GM10266 (cell line): Measurements from ENCODE around the gene SLC39A6.
"Not testable (repeated sequence)": the region's sequence is repeated elsewhere in the genome, so short reads cannot be mapped to it uniquely, and the experiment has no call there.

ENCODE experiments used
- DNase-seq: peaks from one replicate; pipeline ENCODE4 v3.0.0; 2012; ENCODE audit errors: extremely low spot score
- TF ChIP-seq, protein P1 (sequence below): IDR thresholded peaks from 2 replicates; pipeline ENCODE4 v1.5.1; 2012; ENCODE audit warnings: mild to moderate bottlenecking, low read depth; ENCODE audit not compliant: control insufficient read depth, insufficient read depth; ENCODE audit errors: missing control alignments

The SLC39A6 gene

DNA sequence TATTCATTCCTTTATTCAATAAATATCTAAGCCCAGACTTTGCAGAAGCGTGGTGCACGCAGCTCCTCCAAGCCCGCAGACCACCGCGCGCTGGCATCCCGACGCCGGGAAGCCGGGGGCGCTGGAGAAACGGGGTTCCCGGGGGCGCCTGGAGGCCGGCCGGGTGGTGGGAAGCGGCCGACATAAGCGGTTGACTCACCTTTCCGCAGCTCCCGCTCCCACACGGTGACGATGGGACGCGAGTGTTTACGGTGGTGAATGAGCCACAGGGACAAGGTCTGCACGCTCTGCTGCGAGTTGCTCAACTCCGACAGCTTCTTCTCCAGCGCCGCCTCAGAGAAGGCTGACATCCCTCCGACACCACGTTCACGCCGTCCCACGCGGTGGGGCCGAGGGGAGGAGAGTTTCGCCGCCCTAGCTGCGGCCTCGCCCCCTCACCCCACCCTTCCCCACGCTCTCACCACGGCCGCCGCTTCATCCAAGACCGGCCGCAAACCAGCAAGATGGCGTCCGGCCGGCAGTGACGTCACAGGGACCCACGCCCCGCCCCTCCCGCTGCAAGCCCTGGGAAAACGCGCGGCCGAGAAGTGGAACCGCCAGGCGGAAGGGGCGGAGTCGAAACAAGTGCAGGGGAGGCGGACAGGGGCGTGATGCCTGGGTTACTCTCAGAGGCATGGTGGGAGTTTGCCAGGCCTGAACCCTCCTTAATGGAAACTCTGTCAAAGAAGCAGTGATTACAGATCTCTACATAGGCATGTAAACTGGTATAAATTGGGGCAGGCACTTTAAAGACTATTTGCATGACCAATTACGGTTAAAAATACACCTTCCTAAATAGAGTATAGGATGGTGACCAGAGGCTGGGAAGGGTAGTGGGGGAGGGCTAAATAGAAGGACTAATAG is 61.8 kb downstream of the SLC39A6 start, which contains the start of gene RPRD1A:
TSS of gene RPRD1A (minus strand) at position 505 of the 903 bp plus-strand sequence. CDS start at position 350, 155 bp downstream.
- peak; percentile 98 for DNase-seq
- TF ChIP-seq, protein P1, sequence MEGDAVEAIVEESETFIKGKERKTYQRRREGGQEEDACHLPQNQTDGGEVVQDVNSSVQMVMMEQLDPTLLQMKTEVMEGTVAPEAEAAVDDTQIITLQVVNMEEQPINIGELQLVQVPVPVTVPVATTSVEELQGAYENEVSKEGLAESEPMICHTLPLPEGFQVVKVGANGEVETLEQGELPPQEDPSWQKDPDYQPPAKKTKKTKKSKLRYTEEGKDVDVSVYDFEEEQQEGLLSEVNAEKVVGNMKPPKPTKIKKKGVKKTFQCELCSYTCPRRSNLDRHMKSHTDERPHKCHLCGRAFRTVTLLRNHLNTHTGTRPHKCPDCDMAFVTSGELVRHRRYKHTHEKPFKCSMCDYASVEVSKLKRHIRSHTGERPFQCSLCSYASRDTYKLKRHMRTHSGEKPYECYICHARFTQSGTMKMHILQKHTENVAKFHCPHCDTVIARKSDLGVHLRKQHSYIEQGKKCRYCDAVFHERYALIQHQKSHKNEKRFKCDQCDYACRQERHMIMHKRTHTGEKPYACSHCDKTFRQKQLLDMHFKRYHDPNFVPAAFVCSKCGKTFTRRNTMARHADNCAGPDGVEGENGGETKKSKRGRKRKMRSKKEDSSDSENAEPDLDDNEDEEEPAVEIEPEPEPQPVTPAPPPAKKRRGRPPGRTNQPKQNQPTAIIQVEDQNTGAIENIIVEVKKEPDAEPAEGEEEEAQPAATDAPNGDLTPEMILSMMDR, result no peak

- TF ChIP-seq, protein P1, result no peak
- no peak for DNase-seq
Observed at GRCh38 chr18:36066686-36067054, 62.5 kb downstream of the SLC39A6 start.

DNA sequence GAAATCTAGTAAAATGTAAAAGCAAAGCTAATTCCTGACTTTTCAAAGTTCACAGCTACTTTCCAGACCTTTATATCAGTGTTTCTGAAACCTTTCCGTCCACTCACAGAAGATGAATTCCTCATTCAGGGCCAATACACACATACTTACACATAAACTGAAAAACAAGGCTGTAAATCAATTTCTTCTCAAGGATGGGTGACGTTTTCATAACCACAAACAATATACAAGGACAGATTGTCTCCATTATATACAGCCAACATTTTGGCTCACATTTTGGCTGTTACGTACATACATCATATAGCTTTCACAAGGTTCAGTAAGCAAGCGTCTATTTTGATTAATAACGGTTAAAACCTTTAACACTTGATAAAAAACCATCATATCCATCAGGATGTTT is 63.1 kb downstream of the SLC39A6 start:
- TF ChIP-seq, protein P1, result no peak
- DNase-seq, result no peak

- not testable (repeated sequence) for DNase-seq
Observed at GRCh38 chr18:36064809-36065079, 64.4 kb downstream of the SLC39A6 start.

- TF ChIP-seq, protein P1, result no peak
- DNase-seq, result no peak
Observed at GRCh38 chr18:36064027-36064808, 64.9 kb downstream of the SLC39A6 start.

GRCh38 chr18:36058674-36059073 is 70.5 kb downstream of the SLC39A6 start:
- DNase-seq, result no peak
- TF ChIP-seq, protein P1, result no peak
